H1 (cell line): ENCODE results near the gene SNAPIN. TPM values are rescaled to one million over a fixed set of nuclear protein-coding genes. Genes with fewer than 3 reads are reported as not detected.

Source experiments
- ASH2L ChIP-seq: fragments of 200-600, 300-600 bp; sonication (generic); IDR thresholded peaks from one replicate; pipeline ENCODE4 v1.7.1; 2017; ENCODE audit warnings: low read length
- HDAC2 ChIP-seq, 2 experiments: fragments of 300-600 bp in 1 of 2; sonication (generic) in 1 of 2; IDR thresholded peaks; 2 replicates each; pipeline ENCODE4 v1.6.1; 2011 to 2012; ENCODE audit warnings: low read depth in 2 of 2, low read length in 2 of 2, mild to moderate bottlenecking in 2 of 2, moderate library complexity in 2 of 2, borderline replicate concordance in 1 of 2, inconsistent platforms in 1 of 2
- KDM1A ChIP-seq: fragments of 200-600, 300-600 bp; sonication (generic); IDR thresholded peaks from 2 replicates; pipeline ENCODE4 v1.7.1; 2016; ENCODE audit warnings: mild to moderate bottlenecking, low read length, borderline replicate concordance
- KDM5A ChIP-seq: fragments of 200-600 bp; IDR thresholded peaks from 2 replicates; pipeline ENCODE4 v1.7.1; 2012; ENCODE audit warnings: mild to moderate bottlenecking, low read length, inconsistent platforms, mixed read lengths
- polyA plus RNA-seq, 7 experiments: library from polyadenylated mRNA; depleted of rRNA in 3 of 7; stranded (reverse) in 5 of 7; unstranded in 2 of 7; fragments of >200 nt in 5 of 7; fragments of 200-250 nt in 2 of 7; gene quantifications; 1 replicate in 5 of 7; 2 replicates in 1 of 7; 4 replicates in 1 of 7; pipeline versions ENCODE4 v1.2.1 to v1.2.3, GENCODE V29; 2011 to 2013; ENCODE audit warnings: missing spikeins in 2 of 7, mixed read lengths in 2 of 7
- total RNA-seq: library from RNA; stranded (reverse); fragmentation: NEBNext Ultra II Directional; extraction: Animal tissue kit (Norgen Biotek cat#: 25700); gene quantifications from 2 replicates; pipeline ENCODE4 v1.2.1, GENCODE V29; 2021

Gene SNAPIN
- total and polyA plus RNA-seq, 2 of the 8 experiments (the other 6 are each of a cell fraction or from before 2014, with no cell fraction given) = 25.7 to 31.1 TPM

- TF ChIP-seq KDM1A (no peak), KDM5A (no peak), ASH2L (no peak), HDAC2 (IDR thresholded peaks at IDR 0.05; ENCODE audit: borderline replicate concordance in 1 of 2, low read depth in 2 of 2, low read length in 2 of 2) (no peak)
Observed at GRCh38 chr1:153628638-153629342, 29.7 kb upstream of the SNAPIN start (continued).
